GM11168 (cell line): Measurements from ENCODE around the gene HOXD12.

Experiments used
- in situ Hi-C: fragments of 300-500 bp; cut with MboI; formaldehyde crosslinking; loops from one replicate; pipeline ENCODE4 v1.12.0; 2022; ENCODE audit warnings: low sequenced_read_pairs; ENCODE audit not compliant: unreplicated experiment

Gene HOXD12

GRCh38 chr2:176079831-176080539, 19.6 kb upstream of the HOXD12 start:
- in situ Hi-C loops: no loop called here

GRCh38 chr2:176080540-176081375, 18.8 kb upstream of the HOXD12 start:
- in situ Hi-C loops: no loop called here

GRCh38 chr2:176081376-176081836, 18.2 kb upstream of the HOXD12 start:
- in situ Hi-C loops: no loop called here

GRCh38 chr2:176081837-176082524, 17.6 kb upstream of the HOXD12 start:
- in situ Hi-C loops: no loop called here

- in situ Hi-C loops: no loop called here
These were observed 17.1 kb upstream of the HOXD12 start for GRCh38 chr2:176082525-176082823.

- in situ Hi-C loops: no loop called here
These were observed 16.5 kb upstream of the HOXD12 start for GRCh38 chr2:176082824-176083751.

GRCh38 chr2:176083796-176084261, 15.8 kb upstream of the HOXD12 start, which contains the start of gene EVX2:
TSS of gene EVX2 (minus strand) at chr2:176083962. CDS start at chr2:176083776, 186 bp downstream.
- in situ Hi-C loops: no loop called here

- in situ Hi-C loops: no loop called here
These were observed 14.9 kb upstream of the HOXD12 start for GRCh38 chr2:176084611-176085119.

- in situ Hi-C loops: no loop called here
These were observed 14.3 kb upstream of the HOXD12 start for GRCh38 chr2:176085120-176085788.

GRCh38 chr2:176085861-176086771, 13.5 kb upstream of the HOXD12 start:
- in situ Hi-C loops: no loop called here

GRCh38 chr2:176087330-176088047, 12.1 kb upstream of the HOXD12 start:
- in situ Hi-C loops: no loop called here

- in situ Hi-C loops: no loop called here
These were observed 11.3 kb upstream of the HOXD12 start for GRCh38 chr2:176088048-176088936.

- in situ Hi-C loops: no loop called here
These were observed 10.4 kb upstream of the HOXD12 start for GRCh38 chr2:176088937-176089842.

GRCh38 chr2:176089843-176090395, 9.7 kb upstream of the HOXD12 start:
- in situ Hi-C loops: no loop called here

GRCh38 chr2:176090862-176091261, 8.7 kb upstream of the HOXD12 start:
- in situ Hi-C loops: no loop called here
